Measurements from ENCODE around the gene PDGFD. TPM values are rescaled to one million over a fixed set of nuclear protein-coding genes. Genes with fewer than 3 reads are reported as not detected.

The PDGFD gene
- total RNA-seq, 3 donors from 2014 or later (not counting 1 experiment from before 2014, with no cell fraction given): 23.2 to 41.2 (median 33.1) TPM

- intact Hi-C loops (cut with micrococcal nuclease): no loop called here
- Histone ChIP-seq H3K4me3 (ENCODE audit: low read length) (no peak overlapping the region), H3K36me3 (ENCODE audit: control insufficient read depth, insufficient read depth, low read length) (peaks cover 17% of the 10 kb centered on the region), H3K27me3 (ENCODE audit: control insufficient read depth, insufficient read depth, low read length) (no peaks in the 10 kb centered on the region), H3K4me1 (ENCODE audit: control insufficient read depth, insufficient read depth, low read length) (no peaks in the 10 kb centered on the region), H3K9me3 (ENCODE audit: control insufficient read depth, insufficient read depth, low read length) (no peaks in the 10 kb centered on the region), H3K27ac (ENCODE audit: low read length) (no peak overlapping the region)
- TF ChIP-seq CTCF (IDR thresholded peaks at IDR 0.05): no peak
- DNase-seq: no peak
- Mint-ChIP-seq H3K4me1 (peaks cover 0 to under 1% of the 10 kb centered on the region in 2 donors), H3K4me3 (no peak overlapping the region), H3K9me3 (no peaks in the 10 kb centered on the region), H3K27ac (no peak overlapping the region), H3K36me3 (peaks cover 37% of the 10 kb centered on the region), H3K27me3 (ENCODE audit: low read depth in 2 of 2) (no peaks in the 10 kb centered on the region)
- ATAC-seq: no peak
- WGBS (ENCODE audit: insufficient coverage): no CpG with 5 or more reads among the region's 1 CpG
Measured at GRCh38 chr11:103944251-103944940, 219.6 kb downstream of the PDGFD start.

GRCh38 chr11:103942646-103943045 lies 221.3 kb downstream of the PDGFD start:
- peaks cover 38% of the 10 kb centered on the region for H3K36me3 Mint-ChIP-seq
- no peak overlapping the region for H3K27ac Mint-ChIP-seq
- no peaks in the 10 kb centered on the region for H3K27me3 Mint-ChIP-seq (ENCODE audit: low read depth in 2 of 2)
- DNase-seq (no peak), ATAC-seq (no peak)
- no peak overlapping the region for H3K27ac ChIP-seq (ENCODE audit: low read length)
- H3K4me1 ChIP-seq (ENCODE audit: control insufficient read depth, insufficient read depth, low read length): no peaks in the 10 kb centered on the region
- H3K36me3 ChIP-seq (ENCODE audit: control insufficient read depth, insufficient read depth, low read length): peaks cover 17% of the 10 kb centered on the region
- 100% methylated on average over 1 of the region's 1 CpG for WGBS (ENCODE audit: insufficient coverage)
- no peaks in the 10 kb centered on the region for H3K9me3 ChIP-seq (ENCODE audit: control insufficient read depth, insufficient read depth, low read length)
- no peak overlapping the region for H3K4me3 ChIP-seq (ENCODE audit: low read length)
- peaks cover 0 to 2% of the 10 kb centered on the region in 2 donors for H3K9me3 Mint-ChIP-seq
- intact Hi-C loops (cut with micrococcal nuclease): no loop called here
- H3K4me1 Mint-ChIP-seq: no peaks in the 10 kb centered on the region
- H3K27me3 ChIP-seq (ENCODE audit: control insufficient read depth, insufficient read depth, low read length): no peaks in the 10 kb centered on the region
- no peak overlapping the region for H3K4me3 Mint-ChIP-seq
- TF ChIP-seq CTCF (IDR thresholded peaks at IDR 0.05): no peak

- H3K27me3 Mint-ChIP-seq (ENCODE audit: low read depth in 2 of 2): no peaks in the 10 kb centered on the region
- no peak for TF ChIP-seq CTCF (IDR thresholded peaks at IDR 0.05)
Measured at GRCh38 chr11:103940551-103940950, 223.4 kb downstream of the PDGFD start.

GRCh38 chr11:103939694-103940093 lies 224.3 kb downstream of the PDGFD start:
- no peaks in the 10 kb centered on the region for H3K4me1 Mint-ChIP-seq
- TF ChIP-seq CTCF (IDR thresholded peaks at IDR 0.05): no peak
- peaks cover 26% of the 10 kb centered on the region for H3K36me3 Mint-ChIP-seq
- no peaks in the 10 kb centered on the region for H3K4me1 ChIP-seq (ENCODE audit: control insufficient read depth, insufficient read depth, low read length)
- peaks cover 7% of the 10 kb centered on the region for H3K36me3 ChIP-seq (ENCODE audit: control insufficient read depth, insufficient read depth, low read length)
- no peak overlapping the region for H3K4me3 Mint-ChIP-seq
- no peak for ATAC-seq
- no CpG with 5 or more reads among the region's 3 CpGs for WGBS (ENCODE audit: insufficient coverage)
- DNase-seq: no peak
- no peaks in the 10 kb centered on the region for H3K27me3 ChIP-seq (ENCODE audit: control insufficient read depth, insufficient read depth, low read length)
- no peak overlapping the region for H3K27ac Mint-ChIP-seq
- no peaks in the 10 kb centered on the region for H3K9me3 ChIP-seq (ENCODE audit: control insufficient read depth, insufficient read depth, low read length)
- no peak overlapping the region for H3K27ac ChIP-seq (ENCODE audit: low read length)
- no peak overlapping the region for H3K4me3 ChIP-seq (ENCODE audit: low read length)
- no peaks in the 10 kb centered on the region for H3K27me3 Mint-ChIP-seq (ENCODE audit: low read depth in 2 of 2)
- intact Hi-C loops (cut with micrococcal nuclease): no loop called here
- peaks cover 0 to 2% of the 10 kb centered on the region in 2 donors for H3K9me3 Mint-ChIP-seq

More at GRCh38 chr11:103940551-103940950, 223.4 kb downstream of the PDGFD start:
- WGBS (ENCODE audit: insufficient coverage): 100% methylated on average over 1 of the region's 2 CpGs
- Mint-ChIP-seq H3K27ac (no peak overlapping the region), H3K9me3 (peaks cover 0 to 2% of the 10 kb centered on the region in 2 donors), H3K4me3 (no peak overlapping the region), H3K4me1 (no peaks in the 10 kb centered on the region), H3K36me3 (peaks cover 31% of the 10 kb centered on the region)
- Histone ChIP-seq H3K27me3 (ENCODE audit: control insufficient read depth, insufficient read depth, low read length) (no peaks in the 10 kb centered on the region), H3K36me3 (ENCODE audit: control insufficient read depth, insufficient read depth, low read length) (peaks cover 8% of the 10 kb centered on the region), H3K4me1 (ENCODE audit: control insufficient read depth, insufficient read depth, low read length) (no peaks in the 10 kb centered on the region), H3K4me3 (ENCODE audit: low read length) (no peak overlapping the region), H3K27ac (ENCODE audit: low read length) (no peak overlapping the region), H3K9me3 (ENCODE audit: control insufficient read depth, insufficient read depth, low read length) (no peaks in the 10 kb centered on the region)
- intact Hi-C loops (cut with micrococcal nuclease): no loop called here
- ATAC-seq (no peak), DNase-seq (no peak)

Data from natural killer cell (primary cell).